Gastrocnemius medialis (tissue), 4 donors: ENCODE measurements around the gene BMERB1.

Experiments
- POLR2A ChIP-seq, 2 donors: fragments of 450-650 bp; IDR thresholded peaks; one replicate each; pipeline ENCODE4 v1.6.1; 2017; ENCODE audit warnings: antibody characterized with exemption in 2 of 2, mild to moderate bottlenecking in 2 of 2, moderate library complexity in 2 of 2
- TF ChIP-seq, protein P1 (sequence below), 5 experiments: fragments of 450-650 bp in 3 of 5; fragments of 200-600 bp in 2 of 5; sonication (generic) in 2 of 5; IDR thresholded peaks in 4 of 5; conservative IDR thresholded peaks in 1 of 5; 1 replicate in 4 of 5; 2 replicates in 1 of 5; pipeline ENCODE4 v1.5.1; 2016 to 2019; ENCODE audit warnings: antibody characterized with exemption in 5 of 5, mild to moderate bottlenecking in 3 of 5, moderate library complexity in 3 of 5

DNA sequence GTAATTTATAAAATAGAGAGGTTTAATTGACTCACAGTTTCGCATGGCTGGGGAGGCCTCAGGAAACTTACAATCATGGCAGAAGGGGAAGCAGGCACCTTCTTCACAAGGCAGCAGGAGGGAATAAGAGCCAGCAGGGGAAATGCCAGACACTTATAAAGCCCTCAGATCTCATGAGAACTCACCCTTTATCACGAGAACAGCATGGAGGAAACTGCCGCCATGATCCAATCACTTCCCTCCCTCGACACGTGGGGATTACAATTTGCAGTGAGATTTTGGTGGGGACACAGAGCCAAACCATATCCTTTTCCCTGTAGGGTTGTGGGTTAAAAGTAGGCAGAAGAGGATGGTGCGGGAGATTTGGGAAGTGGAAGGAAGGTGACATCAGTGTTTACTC, 101.4 kb downstream of the BMERB1 start:
- TF ChIP-seq POLR2A (IDR thresholded peaks at IDR 0.05): no peak
- TF ChIP-seq, protein P1, sequence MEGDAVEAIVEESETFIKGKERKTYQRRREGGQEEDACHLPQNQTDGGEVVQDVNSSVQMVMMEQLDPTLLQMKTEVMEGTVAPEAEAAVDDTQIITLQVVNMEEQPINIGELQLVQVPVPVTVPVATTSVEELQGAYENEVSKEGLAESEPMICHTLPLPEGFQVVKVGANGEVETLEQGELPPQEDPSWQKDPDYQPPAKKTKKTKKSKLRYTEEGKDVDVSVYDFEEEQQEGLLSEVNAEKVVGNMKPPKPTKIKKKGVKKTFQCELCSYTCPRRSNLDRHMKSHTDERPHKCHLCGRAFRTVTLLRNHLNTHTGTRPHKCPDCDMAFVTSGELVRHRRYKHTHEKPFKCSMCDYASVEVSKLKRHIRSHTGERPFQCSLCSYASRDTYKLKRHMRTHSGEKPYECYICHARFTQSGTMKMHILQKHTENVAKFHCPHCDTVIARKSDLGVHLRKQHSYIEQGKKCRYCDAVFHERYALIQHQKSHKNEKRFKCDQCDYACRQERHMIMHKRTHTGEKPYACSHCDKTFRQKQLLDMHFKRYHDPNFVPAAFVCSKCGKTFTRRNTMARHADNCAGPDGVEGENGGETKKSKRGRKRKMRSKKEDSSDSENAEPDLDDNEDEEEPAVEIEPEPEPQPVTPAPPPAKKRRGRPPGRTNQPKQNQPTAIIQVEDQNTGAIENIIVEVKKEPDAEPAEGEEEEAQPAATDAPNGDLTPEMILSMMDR (IDR thresholded peaks at IDR 0.05 in 4 of 5, conservative IDR thresholded peaks at IDR 0.05 in 1 of 5): no peak
